LNCAP (cell line): ENCODE data around the gene FAM24A.

ENCODE experiments used
- CTCF ChIP-seq: fragments of 450-650 bp; IDR thresholded peaks from 2 replicates; pipeline ENCODE4 v1.5.1; 2017; ENCODE audit warnings: mild to moderate bottlenecking

The FAM24A gene

GRCh38 chr10:122910310-122910709, at the start of gene FAM24A:
Gene FAM24A, plus strand, starts transcription at chr10:122910610. Its CDS starts 1,025 bp downstream, at chr10:122911635.
- TF ChIP-seq CTCF = no peak

DNA sequence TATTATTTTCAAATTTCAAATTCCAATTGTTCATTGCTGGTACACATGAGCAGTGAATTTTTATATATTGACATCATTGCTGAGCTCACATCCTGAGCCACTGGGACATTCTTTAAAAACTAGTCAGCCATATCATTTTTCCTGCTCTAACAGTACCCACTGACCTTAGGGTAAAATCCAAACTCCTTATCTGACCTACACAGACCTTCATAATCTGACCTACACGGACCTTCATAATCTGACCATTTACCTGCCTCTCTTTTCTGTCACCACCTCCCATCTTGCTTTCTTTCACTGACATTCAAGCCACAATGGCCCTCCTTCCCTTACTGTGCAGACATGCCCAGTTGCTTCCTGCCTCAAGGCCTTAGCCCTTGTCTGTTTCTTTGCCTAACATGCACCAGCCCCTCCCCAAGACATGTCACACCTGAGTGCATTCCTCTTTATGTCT, 48.7 kb upstream of the FAM24A start:
- TF ChIP-seq CTCF = no peak

GRCh38 chr10:122863216-122864193, 46.9 kb upstream of the FAM24A start:
- TF ChIP-seq CTCF = no peak

- TF ChIP-seq CTCF = no peak
Measured at GRCh38 chr10:122864194-122864592, 46.2 kb upstream of the FAM24A start.

DNA sequence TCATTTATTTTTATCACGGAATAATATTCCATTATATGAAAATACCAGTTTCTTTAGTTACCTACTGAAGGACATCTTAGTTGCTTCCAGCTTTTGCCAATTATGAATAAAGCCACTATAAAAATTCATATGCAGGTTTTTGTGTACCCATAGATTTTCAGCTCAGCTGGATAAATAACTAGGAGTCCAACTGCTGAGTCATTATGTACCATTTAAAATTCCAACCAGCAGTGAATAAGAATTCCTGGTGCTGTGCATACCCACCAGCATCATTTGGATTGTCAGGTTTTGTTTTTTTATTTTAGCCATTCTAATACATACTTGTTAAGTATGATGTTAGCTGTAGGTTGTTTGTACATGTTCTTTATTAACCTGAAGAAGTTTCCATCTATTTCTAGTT, 45.5 kb upstream of the FAM24A start:
- no peak for TF ChIP-seq CTCF

- TF ChIP-seq CTCF = no peak
Measured at GRCh38 chr10:122875843-122876466, 34.5 kb upstream of the FAM24A start.

- no peak for TF ChIP-seq CTCF
Measured at GRCh38 chr10:122876467-122876855, 33.9 kb upstream of the FAM24A start.
